Measurements from ENCODE around the gene DLD. TPM values are rescaled to one million over a fixed set of nuclear protein-coding genes. Genes with fewer than 3 reads are reported as not detected.

The DLD gene
- polyA plus RNA-seq, 2 of the 4 experiments (the other 2 are of a cell fraction) = 129 to 179 TPM

GRCh38 chr7:107967420-107967819 lies 76.4 kb downstream of the DLD start:
- peak overlapping the region; percentile 47 for H3K4me2 ChIP-seq
- no peak for DNase-seq (ENCODE audit: low read depth in 1 of 2, low spot score in 1 of 2)
- POLR2A ChIA-PET = no interaction called here

GRCh38 chr7:107968449-107968848 lies 77.5 kb downstream of the DLD start:
- WGBS (ENCODE audit: missing lambda C conversion rate) = 95% methylated on average over 3 of the region's 3 CpGs
- FAIRE-seq (no peak), DNase-seq (ENCODE audit: low read depth in 1 of 2, low spot score in 1 of 2) (no peak), ATAC-seq (no peak)
- no peak overlapping the region for H3K4me2 ChIP-seq
- H3K4me3 ChIP-seq = no peak overlapping the region
- H3K4me1 ChIP-seq = peaks cover 23% of the 10 kb centered on the region
- no peak overlapping the region for H3K27ac ChIP-seq
- CTCF ChIA-PET = interaction anchor here (1.0 to 1.7 kb wide), 2 partner anchors 14 to 177 kb away, joined by 3 to 5 read pairs; no protein-coding TSS in a partner anchor
- POLR2A ChIA-PET = no interaction called here
- no peaks in the 10 kb centered on the region for H3K9me3 ChIP-seq
- TF ChIP-seq CHD4 (IDR thresholded peaks at IDR 0.05; ENCODE audit: borderline replicate concordance) = no peak
- no peak for TF ChIP-seq HES2 (IDR thresholded peaks at IDR 0.05)
- TF ChIP-seq GATA3 (IDR thresholded peaks at IDR 0.05; ENCODE audit: borderline replicate concordance) = no peak
- no peak for TF ChIP-seq MAZ (IDR thresholded peaks at IDR 0.05; ENCODE audit: borderline replicate concordance, low read depth, low read length)
- no peak for TF ChIP-seq ZFP36 (IDR thresholded peaks at IDR 0.05; ENCODE audit: borderline replicate concordance, partially characterized antibody)
- no peak for TF ChIP-seq PBX3 (IDR thresholded peaks at IDR 0.05)
- TF ChIP-seq ELK1 (IDR thresholded peaks at IDR 0.05; ENCODE audit: low read depth, low read length) = no peak
- no peak for TF ChIP-seq NPAS2 (CRISPR knock-in tag; IDR thresholded peaks at IDR 0.05; ENCODE audit: borderline replicate concordance)
- no peak for TF ChIP-seq POLR2AphosphoS2 (conservative IDR thresholded peaks at IDR 0.05; ENCODE audit: low read length)
- TF ChIP-seq KDM5A (IDR thresholded peaks at IDR 0.05) = no peak
- no peak for TF ChIP-seq E2F6 (IDR thresholded peaks at IDR 0.05; ENCODE audit: borderline replicate concordance, low read depth)
- no peak for TF ChIP-seq RFX5 (IDR thresholded peaks at IDR 0.05)

More at GRCh38 chr7:107967420-107967819, 76.4 kb downstream of the DLD start:
- H3K9me3 ChIP-seq = no peaks in the 10 kb centered on the region
- peaks cover 23% of the 10 kb centered on the region for H3K4me1 ChIP-seq
- no peak overlapping the region for H3K4me3 ChIP-seq
- ATAC-seq = peak in 1 of 2 experiments; percentile 61; a peak in 3 of 6 replicates
- TF ChIP-seq PBX3 (IDR thresholded peaks at IDR 0.05) (no peak), ZNF302 (CRISPR knock-in tag; IDR thresholded peaks at IDR 0.05) (no peak), NPAS2 (CRISPR knock-in tag; IDR thresholded peaks at IDR 0.05; ENCODE audit: borderline replicate concordance) (no peak), HOXB5 (CRISPR knock-in tag; IDR thresholded peaks at IDR 0.05) (no peak), E2F6 (IDR thresholded peaks at IDR 0.05; ENCODE audit: borderline replicate concordance, low read depth) (no peak), GATA3 (IDR thresholded peaks at IDR 0.05; ENCODE audit: borderline replicate concordance) (no peak), RARB (CRISPR knock-in tag; IDR thresholded peaks at IDR 0.05) (no peak), REST (IDR thresholded peaks at IDR 0.05) (no peak), NR3C1 (IDR thresholded peaks at IDR 0.05) (no peak), CHD4 (IDR thresholded peaks at IDR 0.05; ENCODE audit: borderline replicate concordance) (no peak), USF2 (IDR thresholded peaks at IDR 0.05) (no peak)
- peak overlapping the region in 1 of 2 experiments; percentile 8; a peak in 1 of 6 replicates for H3K27ac ChIP-seq
- WGBS (ENCODE audit: missing lambda C conversion rate) = 39% methylated on average over 4 of the region's 4 CpGs
- FAIRE-seq = no peak
- CTCF ChIA-PET = interaction anchor here (0.7 to 1.5 kb wide), 2 partner anchors 9 to 12 kb away, joined by 3 to 4 read pairs; no protein-coding TSS in a partner anchor
